ENCODE measurements around the gene ACOT7. TPM values are rescaled to one million over a fixed set of nuclear protein-coding genes. Genes with fewer than 3 reads are reported as not detected.
"Not testable (repeated sequence)": the region's sequence is repeated elsewhere in the genome, so short reads cannot be mapped to it uniquely, and the experiment has no call there.

ACOT7 gene
- total RNA-seq, 1 donor from 2014 or later, result 128 TPM

- H3K4me3 Mint-ChIP-seq (ENCODE audit: low read depth); H3K4me1 Mint-ChIP-seq (ENCODE audit: low read depth); H3K27ac Mint-ChIP-seq; DNase-seq (ENCODE audit: low spot score); intact Hi-C loops (cut with micrococcal nuclease); H3K36me3 Mint-ChIP-seq (ENCODE audit: low read depth); H3K9me3 Mint-ChIP-seq: not testable (repeated sequence)
- H3K27me3 Mint-ChIP-seq (ENCODE audit: low read depth), result peaks cover 28% of the 10 kb centered on the region
Measured at GRCh38 chr1:6428453-6428852, 34.9 kb upstream of the ACOT7 start.

- intact Hi-C loops (cut with micrococcal nuclease), result no loop called here
- Mint-ChIP-seq H3K36me3 (ENCODE audit: low read depth) (no peaks in the 10 kb centered on the region), H3K27me3 (ENCODE audit: low read depth) (peaks cover 31% of the 10 kb centered on the region), H3K27ac (no peak overlapping the region), H3K9me3 (no peaks in the 10 kb centered on the region), H3K4me3 (ENCODE audit: low read depth) (no peak overlapping the region), H3K4me1 (ENCODE audit: low read depth) (peaks cover 3% of the 10 kb centered on the region)
- no peak for DNase-seq (ENCODE audit: low spot score)
Measured at GRCh38 chr1:6427441-6428390, 34.1 kb upstream of the ACOT7 start.

GRCh38 chr1:6426972-6427350, 33.4 kb upstream of the ACOT7 start:
- Mint-ChIP-seq H3K4me3 (ENCODE audit: low read depth) (no peak overlapping the region), H3K27me3 (ENCODE audit: low read depth) (peaks cover 34% of the 10 kb centered on the region), H3K36me3 (ENCODE audit: low read depth) (no peaks in the 10 kb centered on the region), H3K9me3 (no peaks in the 10 kb centered on the region), H3K27ac (no peak overlapping the region), H3K4me1 (ENCODE audit: low read depth) (peaks cover 3% of the 10 kb centered on the region)
- intact Hi-C loops (cut with micrococcal nuclease), result no loop called here
- no peak for DNase-seq (ENCODE audit: low spot score)

GRCh38 chr1:6426277-6426971, 32.9 kb upstream of the ACOT7 start:
- Mint-ChIP-seq H3K4me3 (ENCODE audit: low read depth) (no peak overlapping the region), H3K36me3 (ENCODE audit: low read depth) (no peaks in the 10 kb centered on the region), H3K27me3 (ENCODE audit: low read depth) (peaks cover 38% of the 10 kb centered on the region), H3K9me3 (no peaks in the 10 kb centered on the region), H3K4me1 (ENCODE audit: low read depth) (peaks cover 3% of the 10 kb centered on the region), H3K27ac (no peak overlapping the region)
- intact Hi-C loops (cut with micrococcal nuclease), result no loop called here
- no peak for DNase-seq (ENCODE audit: low spot score)

- Mint-ChIP-seq H3K4me1 (ENCODE audit: low read depth) (peaks cover 3% of the 10 kb centered on the region), H3K27ac (no peak overlapping the region), H3K27me3 (ENCODE audit: low read depth) (peaks cover 45% of the 10 kb centered on the region), H3K36me3 (ENCODE audit: low read depth) (no peaks in the 10 kb centered on the region), H3K9me3 (no peaks in the 10 kb centered on the region), H3K4me3 (ENCODE audit: low read depth) (no peak overlapping the region)
- no peak for DNase-seq (ENCODE audit: low spot score)
- intact Hi-C loops (cut with micrococcal nuclease), result loop anchor here (2.0 kb wide), 1 partner anchor 29 kb away; no protein-coding TSS in a partner anchor
Measured at GRCh38 chr1:6425658-6426057, 32.1 kb upstream of the ACOT7 start.

- Mint-ChIP-seq H3K4me3 (ENCODE audit: low read depth) (peak within 1 kb of the TSS; percentile 17), H3K9me3 (no peaks in the 10 kb centered on the region), H3K36me3 (ENCODE audit: low read depth) (no peaks in the 10 kb centered on the region), H3K27me3 (ENCODE audit: low read depth) (peaks cover 45% of the 10 kb centered on the region), H3K27ac (no peak within 1 kb of the TSS), H3K4me1 (ENCODE audit: low read depth) (peaks cover 3% of the 10 kb centered on the region)
- intact Hi-C loops (cut with micrococcal nuclease), result loop anchor here (2.0 to 5.0 kb wide), 2 partner anchors 30 to 178 kb away; no protein-coding TSS in a partner anchor
- DNase-seq (ENCODE audit: low spot score), result no peak
Measured at GRCh38 chr1:6424619-6425593, 31.3 kb upstream of the ACOT7 start, which contains the start of gene ESPN. TSS of gene ESPN (plus strand) at chr1:6424776. CDS start at chr1:6424956, 180 bp downstream.

- DNase-seq (ENCODE audit: low spot score), result no peak
- Mint-ChIP-seq H3K27ac (no peak overlapping the region), H3K36me3 (ENCODE audit: low read depth) (no peaks in the 10 kb centered on the region), H3K9me3 (no peaks in the 10 kb centered on the region), H3K4me1 (ENCODE audit: low read depth) (peaks cover 3% of the 10 kb centered on the region), H3K27me3 (ENCODE audit: low read depth) (peaks cover 43% of the 10 kb centered on the region), H3K4me3 (ENCODE audit: low read depth) (peak overlapping the region; percentile 17)
- intact Hi-C loops (cut with micrococcal nuclease), result loop anchor here (2.0 to 5.0 kb wide), 2 partner anchors 31 to 177 kb away; no protein-coding TSS in a partner anchor
Measured at GRCh38 chr1:6424000-6424565, 30.5 kb upstream of the ACOT7 start.

- DNase-seq (ENCODE audit: low spot score), result peak; percentile 49
- intact Hi-C loops (cut with micrococcal nuclease), result loop anchor here (5.0 kb wide), 1 partner anchor 176 kb away; no protein-coding TSS in a partner anchor
- H3K4me3 Mint-ChIP-seq (ENCODE audit: low read depth), result no peak overlapping the region
- H3K9me3 Mint-ChIP-seq, result no peaks in the 10 kb centered on the region
- H3K27ac Mint-ChIP-seq, result no peak overlapping the region
- H3K4me1 Mint-ChIP-seq (ENCODE audit: low read depth), result peaks cover 3% of the 10 kb centered on the region
- peaks cover 44% of the 10 kb centered on the region for H3K27me3 Mint-ChIP-seq (ENCODE audit: low read depth)
- no peaks in the 10 kb centered on the region for H3K36me3 Mint-ChIP-seq (ENCODE audit: low read depth)
Measured at GRCh38 chr1:6423321-6423999, 29.9 kb upstream of the ACOT7 start.

- intact Hi-C loops (cut with micrococcal nuclease), result loop anchor here (5.0 kb wide), 1 partner anchor 174 kb away; no protein-coding TSS in a partner anchor
- no peak overlapping the region for H3K27ac Mint-ChIP-seq
- no peaks in the 10 kb centered on the region for H3K9me3 Mint-ChIP-seq
- H3K36me3 Mint-ChIP-seq (ENCODE audit: low read depth), result no peaks in the 10 kb centered on the region
- H3K27me3 Mint-ChIP-seq (ENCODE audit: low read depth), result peaks cover 58% of the 10 kb centered on the region
- H3K4me3 Mint-ChIP-seq (ENCODE audit: low read depth), result no peak overlapping the region
- no peak for DNase-seq (ENCODE audit: low spot score)
- peaks cover 3% of the 10 kb centered on the region for H3K4me1 Mint-ChIP-seq (ENCODE audit: low read depth)
Measured at GRCh38 chr1:6421266-6421665, 27.7 kb upstream of the ACOT7 start.

- intact Hi-C loops (cut with micrococcal nuclease), result loop anchor here (5.0 kb wide), 1 partner anchor 173 kb away; no protein-coding TSS in a partner anchor
- H3K4me3 Mint-ChIP-seq (ENCODE audit: low read depth), result no peak overlapping the region
- no peak for DNase-seq (ENCODE audit: low spot score)
Measured at GRCh38 chr1:6420454-6421042, 27.0 kb upstream of the ACOT7 start.

GRCh38 chr1:6419804-6420453, 26.4 kb upstream of the ACOT7 start, which contains the start of gene HES2:
TSS of gene HES2 (minus strand) at chr1:6419919. CDS start at chr1:6419820, 99 bp downstream.
- Mint-ChIP-seq H3K27me3 (ENCODE audit: low read depth) (peaks cover 60% of the 10 kb centered on the region), H3K4me1 (ENCODE audit: low read depth) (peaks cover 3% of the 10 kb centered on the region), H3K36me3 (ENCODE audit: low read depth) (no peaks in the 10 kb centered on the region), H3K4me3 (ENCODE audit: low read depth) (peak within 1 kb of the TSS; percentile 5), H3K27ac (no peak within 1 kb of the TSS), H3K9me3 (no peaks in the 10 kb centered on the region)
- intact Hi-C loops (cut with micrococcal nuclease), result loop anchor here (5.0 kb wide), 1 partner anchor 173 kb away; no protein-coding TSS in a partner anchor
- DNase-seq (ENCODE audit: low spot score), result no peak

More at GRCh38 chr1:6420454-6421042, 27.0 kb upstream of the ACOT7 start:
- H3K27me3 Mint-ChIP-seq (ENCODE audit: low read depth), result peaks cover 60% of the 10 kb centered on the region
- peaks cover 3% of the 10 kb centered on the region for H3K4me1 Mint-ChIP-seq (ENCODE audit: low read depth)
- no peak overlapping the region for H3K27ac Mint-ChIP-seq
- H3K36me3 Mint-ChIP-seq (ENCODE audit: low read depth), result no peaks in the 10 kb centered on the region
- H3K9me3 Mint-ChIP-seq, result no peaks in the 10 kb centered on the region
